ENCODE measurements around the gene PLA2G2A. TPM values are rescaled to one million over a fixed set of nuclear protein-coding genes. Genes with fewer than 3 reads are reported as not detected.

PLA2G2A gene
- 0.08 TPM in 1 of 3 replicates, not detected in the others for polyA plus RNA-seq
- polyA plus RNA-seq (2011; ENCODE audit: low read depth), result not detected
- polyA plus RNA-seq (2011; cell fraction: cytosol; rRNA removed), result not detected in 2 replicates
- not detected in 2 replicates for polyA plus RNA-seq (2011; cell fraction: nucleus; rRNA removed)
- polyA plus RNA-seq (2012; ENCODE audit: low replicate concordance), result not detected in 2 replicates
- polyA minus RNA-seq, result not detected in 3 replicates
- not detected for polyA minus RNA-seq (2011; cell fraction: cytosol; rRNA and poly(A)+ RNA removed)
- polyA minus RNA-seq (2011; cell fraction: nucleus; rRNA and poly(A)+ RNA removed), result not detected in 2 replicates

- Histone ChIP-seq H3K9me1 (ENCODE audit: control insufficient read depth, extremely low read depth, insufficient read depth, low read length) (no peaks in the 10 kb centered on the region), H3K36me3 (ENCODE audit: control insufficient read depth in 2 of 2, extremely low read depth in 1 of 2, insufficient read depth in 2 of 2, low read length in 2 of 2) (no peaks in the 10 kb centered on the region), H3K27me3 (ENCODE audit: control insufficient read depth, extremely low read depth, insufficient read depth, low read length) (peaks cover 13% of the 10 kb centered on the region), H2AFZ (ENCODE audit: control insufficient read depth, low read length) (no peak within 1 kb of the TSS), H3K9me3 (ENCODE audit: control insufficient read depth, low read depth, low read length) (no peaks in the 10 kb centered on the region), H3K4me1 (ENCODE audit: control insufficient read depth, extremely low read depth, insufficient read depth, low read length) (peaks cover 5% of the 10 kb centered on the region), H3K79me2 (ENCODE audit: control insufficient read depth, insufficient read depth, low read length) (no peaks in the 10 kb centered on the region), H3K27ac (ENCODE audit: control insufficient read depth, insufficient read depth, low read length) (no peak within 1 kb of the TSS), H3K9ac (ENCODE audit: control insufficient read depth, extremely low read depth, insufficient read depth, low read length) (no peak within 1 kb of the TSS), H4K20me1 (ENCODE audit: control insufficient read depth, extremely low read depth, insufficient read depth, low read length) (no peaks in the 10 kb centered on the region), H3K4me3 (ENCODE audit: control insufficient read depth in 2 of 3, extremely low read depth in 1 of 3, insufficient read depth in 2 of 3, low read depth in 1 of 3, low read length in 3 of 3) (no peak within 1 kb of the TSS), H3K4me2 (ENCODE audit: control insufficient read depth, extremely low read depth, insufficient read depth, low read depth, low read length) (no peak within 1 kb of the TSS)
- dilution Hi-C loops (cut with MboI; ENCODE audit: extremely low pct_ligation_motif_present, low sequenced_read_pairs), result no loop called here
- TF ChIP-seq CTCF (optimal IDR thresholded peaks at IDR 0.05 in 1 of 3, IDR thresholded peaks at IDR 0.05 in 1 of 3, conservative IDR thresholded peaks at IDR 0.05 in 1 of 3; ENCODE audit: extremely low read depth in 1 of 3, insufficient read depth in 2 of 3, low read length in 3 of 3) (no peak), EZH2 (IDR thresholded peaks at IDR 0.05; ENCODE audit: low read length) (no peak)
- DNase-seq (ENCODE audit: low read depth, low spot score), result no peak
- FAIRE-seq, result no peak
These were observed at the start of gene PLA2G2A for GRCh38 chr1:19979494-19979977. TSS of gene PLA2G2A (minus strand) at chr1:19979618. CDS start at chr1:19978773, 845 bp downstream.

GRCh38 chr1:20028726-20029125 lies 49.3 kb upstream of the PLA2G2A start:
- FAIRE-seq, result no peak

More at GRCh38 chr1:20028726-20029125, 49.3 kb upstream of the PLA2G2A start:
- Histone ChIP-seq H3K4me2 (ENCODE audit: control insufficient read depth, extremely low read depth, insufficient read depth, low read depth, low read length) (no peak overlapping the region), H3K9me3 (ENCODE audit: control insufficient read depth, low read depth, low read length) (no peaks in the 10 kb centered on the region), H3K27ac (ENCODE audit: control insufficient read depth, insufficient read depth, low read length) (no peak overlapping the region), H3K4me3 (ENCODE audit: control insufficient read depth in 2 of 3, extremely low read depth in 1 of 3, insufficient read depth in 2 of 3, low read depth in 1 of 3, low read length in 3 of 3) (no peak overlapping the region), H3K9me1 (ENCODE audit: control insufficient read depth, extremely low read depth, insufficient read depth, low read length) (no peaks in the 10 kb centered on the region), H3K9ac (ENCODE audit: control insufficient read depth, extremely low read depth, insufficient read depth, low read length) (no peak overlapping the region), H3K4me1 (ENCODE audit: control insufficient read depth, extremely low read depth, insufficient read depth, low read length) (peaks cover 11% of the 10 kb centered on the region), H4K20me1 (ENCODE audit: control insufficient read depth, extremely low read depth, insufficient read depth, low read length) (no peaks in the 10 kb centered on the region), H3K79me2 (ENCODE audit: control insufficient read depth, insufficient read depth, low read length) (no peaks in the 10 kb centered on the region), H3K27me3 (ENCODE audit: control insufficient read depth, extremely low read depth, insufficient read depth, low read length) (no peaks in the 10 kb centered on the region), H2AFZ (ENCODE audit: control insufficient read depth, low read length) (no peak overlapping the region), H3K36me3 (ENCODE audit: control insufficient read depth in 2 of 2, extremely low read depth in 1 of 2, insufficient read depth in 2 of 2, low read length in 2 of 2) (no peaks in the 10 kb centered on the region)
- no peak for DNase-seq (ENCODE audit: low read depth, low spot score)
- dilution Hi-C loops (cut with MboI; ENCODE audit: extremely low pct_ligation_motif_present, low sequenced_read_pairs), result no loop called here
- TF ChIP-seq EZH2 (IDR thresholded peaks at IDR 0.05; ENCODE audit: low read length), result no peak
- no peak for TF ChIP-seq CTCF (optimal IDR thresholded peaks at IDR 0.05 in 1 of 3, IDR thresholded peaks at IDR 0.05 in 1 of 3, conservative IDR thresholded peaks at IDR 0.05 in 1 of 3; ENCODE audit: extremely low read depth in 1 of 3, insufficient read depth in 2 of 3, low read length in 3 of 3)
